GM18505 (cell line): ENCODE measurements around the gene SDCCAG8.

Experiments used
- ATAC-seq: cut with Tn5 transposase; IDR thresholded peaks from one replicate; pipeline ENCODE4 v1.9.1; 2021; ENCODE audit not compliant: unreplicated experiment
- POLR2A ChIP-seq: IDR thresholded peaks from 4 replicates; pipeline ENCODE4 v1.6.1; 2011; ENCODE audit warnings: borderline replicate concordance; ENCODE audit not compliant: insufficient read depth, insufficient read length; ENCODE audit errors: extremely low read depth

The SDCCAG8 gene

DNA sequence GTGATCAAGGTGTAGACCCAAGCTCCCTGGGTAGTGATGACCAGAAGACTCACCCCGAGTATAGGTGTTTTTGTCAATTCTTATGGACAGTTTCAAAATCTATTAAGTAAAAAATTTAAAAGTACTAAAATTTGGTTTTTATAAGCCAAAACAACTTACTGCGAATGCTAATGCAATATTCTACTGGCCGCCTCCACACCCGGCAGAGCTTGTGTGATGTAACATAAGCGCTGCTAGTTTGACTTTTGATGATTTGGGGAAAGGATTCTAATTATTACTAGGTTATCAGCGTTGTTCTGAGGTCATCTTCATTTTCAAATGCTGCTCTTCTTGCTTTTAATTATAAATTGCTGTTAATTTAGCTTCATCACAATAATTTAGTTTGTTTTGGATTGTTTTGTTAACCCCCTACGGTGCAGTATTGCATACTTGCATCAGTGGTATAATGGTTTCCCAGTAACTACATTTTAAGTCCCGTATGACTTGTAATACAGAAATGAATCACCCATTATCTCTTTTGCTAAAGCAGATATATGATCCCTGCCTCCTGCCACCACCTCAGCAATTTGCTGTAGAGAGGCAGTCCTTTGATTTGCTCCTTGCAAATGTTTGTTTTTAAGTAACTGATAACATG is 178.0 kb downstream of the SDCCAG8 start:
- TF ChIP-seq POLR2A = no peak
- ATAC-seq = no peak

DNA sequence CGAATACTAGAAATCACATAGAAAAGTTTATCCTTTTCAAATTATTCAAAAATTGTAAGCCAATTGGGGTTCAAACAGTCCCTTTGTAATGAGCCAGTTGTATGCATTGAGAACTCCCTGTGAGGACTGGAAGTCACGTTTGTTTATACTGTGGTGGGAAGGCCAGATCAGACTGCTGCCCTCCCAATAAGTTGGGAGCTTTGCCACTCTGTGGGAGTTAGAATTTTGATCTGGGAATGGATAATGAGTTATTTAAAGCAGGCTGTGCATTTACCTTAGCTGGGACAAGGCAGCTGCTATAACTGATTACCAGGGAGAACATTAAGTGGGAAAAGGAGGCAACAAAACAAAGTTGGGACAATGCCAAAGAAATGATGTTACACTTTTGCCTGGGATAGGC is 178.8 kb downstream of the SDCCAG8 start:
- no peak for ATAC-seq
- no peak for TF ChIP-seq POLR2A

DNA sequence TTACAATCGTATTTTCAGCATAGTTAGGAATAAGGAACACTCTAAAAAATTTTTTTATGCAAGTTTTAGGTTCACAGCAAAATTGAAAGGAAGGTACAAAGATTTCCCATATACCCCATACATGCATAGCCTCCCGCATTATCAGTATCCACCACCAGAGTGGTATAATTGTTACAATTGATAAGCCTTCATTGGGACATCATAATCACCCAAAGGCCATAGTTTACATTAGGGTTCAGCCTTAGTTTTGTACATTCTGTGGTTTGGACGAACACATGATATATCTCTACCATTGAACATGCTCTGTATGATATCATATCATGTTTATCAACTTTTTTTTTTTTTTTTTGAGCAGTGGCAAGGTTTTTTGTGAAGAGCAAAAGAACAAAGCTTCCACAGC is 180.0 kb downstream of the SDCCAG8 start:
- no peak for TF ChIP-seq POLR2A
- ATAC-seq = no peak

DNA sequence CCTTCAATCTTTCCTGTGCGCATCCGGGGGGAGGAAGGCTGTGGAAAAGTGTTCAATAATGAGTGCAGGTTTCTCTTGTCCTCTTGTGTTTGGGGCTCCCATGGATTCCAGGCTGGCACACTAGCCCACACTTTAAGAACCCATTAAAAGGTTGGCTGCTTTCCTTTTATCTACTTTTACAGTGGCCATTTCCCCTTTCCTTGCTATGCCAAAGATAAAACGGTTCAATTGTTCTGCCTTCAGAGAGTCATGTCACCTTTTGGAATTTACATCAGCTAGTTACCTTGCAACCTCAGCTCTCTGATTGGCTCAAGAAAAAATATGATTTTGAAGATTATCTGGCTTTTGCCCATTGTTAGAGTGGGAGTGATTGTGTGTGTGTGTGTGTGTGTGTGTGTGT is 182.3 kb downstream of the SDCCAG8 start:
- no peak for ATAC-seq
- no peak for TF ChIP-seq POLR2A

DNA sequence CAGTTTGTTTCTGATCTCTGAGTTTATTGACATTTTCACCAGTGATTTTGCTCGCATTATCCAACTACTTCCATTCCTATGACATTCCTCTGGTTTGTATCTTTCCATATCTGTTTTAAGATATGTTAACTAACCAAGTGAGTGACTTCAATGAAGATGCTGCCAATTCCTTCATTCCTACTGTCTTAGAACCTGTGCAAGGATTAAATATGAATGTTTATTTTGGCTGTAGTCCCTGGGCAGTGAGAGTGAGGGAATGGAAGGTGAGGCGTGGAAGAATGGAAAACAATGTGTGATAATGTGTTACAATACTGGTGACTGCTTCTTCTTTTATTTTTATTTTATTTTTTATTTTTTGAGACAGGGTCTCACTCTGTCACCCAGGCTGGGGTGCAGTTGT is 183.0 kb downstream of the SDCCAG8 start:
- ATAC-seq = no peak
- TF ChIP-seq POLR2A = no peak

DNA sequence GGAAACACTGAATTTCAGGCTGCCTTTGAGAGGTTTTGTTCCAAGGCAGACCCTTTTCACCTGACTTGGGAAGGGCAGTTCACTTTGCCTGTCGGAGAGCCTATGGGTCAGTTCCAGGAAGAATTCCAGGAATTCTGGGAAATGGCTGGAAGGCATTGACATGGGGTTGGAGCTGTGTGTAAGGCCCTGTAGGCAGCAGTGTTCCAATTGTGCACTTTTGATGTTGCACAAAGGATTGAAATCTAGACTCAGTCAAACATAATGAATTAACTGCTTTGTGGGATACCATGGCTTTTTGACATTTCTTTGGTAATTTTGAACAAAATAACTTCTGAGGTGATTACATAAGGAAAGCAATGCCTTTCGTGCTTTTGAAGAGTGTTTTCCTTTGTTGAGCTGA is 184.6 kb downstream of the SDCCAG8 start:
- no peak for ATAC-seq
- no peak for TF ChIP-seq POLR2A

DNA sequence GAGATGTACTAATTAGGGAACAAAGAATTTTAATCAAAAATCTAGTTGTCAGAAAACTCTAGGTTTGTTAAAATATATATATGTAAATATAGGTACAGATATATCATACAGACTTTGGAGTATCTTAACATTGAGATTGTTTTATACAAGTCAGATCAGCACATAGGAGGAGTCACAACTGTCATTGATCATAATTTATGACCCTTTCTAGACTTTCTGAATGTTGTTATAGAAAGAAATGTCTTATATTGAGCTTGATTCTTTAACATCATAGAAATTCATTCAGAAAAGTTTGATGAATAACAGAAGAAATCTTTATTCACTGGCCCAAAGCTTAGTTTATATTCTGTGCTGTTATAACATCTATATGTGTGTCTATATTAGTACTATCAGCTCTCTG is 185.8 kb downstream of the SDCCAG8 start:
- no peak for ATAC-seq
- no peak for TF ChIP-seq POLR2A

DNA sequence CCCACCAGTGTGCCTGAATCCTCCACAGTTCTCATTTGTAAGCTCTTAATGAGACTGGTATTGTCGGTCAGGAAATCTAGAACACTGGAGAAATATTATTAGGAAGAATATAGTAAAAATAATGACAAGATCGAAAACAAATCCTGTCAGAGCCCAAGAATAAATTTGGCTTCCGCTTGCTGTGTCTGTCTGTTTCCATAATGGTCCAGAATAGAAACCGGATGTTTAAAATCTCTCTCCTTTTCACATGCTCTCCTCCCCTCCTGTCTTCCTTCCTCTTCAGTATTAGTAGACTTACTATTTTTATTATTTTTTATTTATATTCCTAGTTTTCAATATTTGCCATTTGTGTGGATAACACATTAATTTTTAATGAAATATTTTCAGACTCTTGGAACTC is 187.7 kb downstream of the SDCCAG8 start:
- no peak for TF ChIP-seq POLR2A
- ATAC-seq = no peak

DNA sequence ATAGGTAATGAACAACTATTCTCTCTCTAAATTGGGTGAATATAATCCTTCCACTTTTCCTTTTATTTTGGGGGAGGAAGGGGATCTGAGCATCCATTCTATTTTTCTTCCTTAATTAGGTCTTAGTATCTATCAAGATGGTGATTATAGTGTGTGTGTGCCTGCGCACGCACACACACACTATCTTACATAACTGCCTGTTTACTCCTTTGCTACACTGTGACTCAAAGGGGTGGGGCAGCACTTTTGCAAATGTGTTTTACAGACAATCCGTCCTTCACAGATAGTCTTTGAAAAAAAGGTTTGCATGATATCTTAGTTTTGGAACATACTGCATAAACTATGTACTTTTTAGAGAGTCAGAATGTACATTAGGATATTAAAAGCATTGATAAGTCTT is 191.5 kb downstream of the SDCCAG8 start:
- ATAC-seq = no peak

DNA sequence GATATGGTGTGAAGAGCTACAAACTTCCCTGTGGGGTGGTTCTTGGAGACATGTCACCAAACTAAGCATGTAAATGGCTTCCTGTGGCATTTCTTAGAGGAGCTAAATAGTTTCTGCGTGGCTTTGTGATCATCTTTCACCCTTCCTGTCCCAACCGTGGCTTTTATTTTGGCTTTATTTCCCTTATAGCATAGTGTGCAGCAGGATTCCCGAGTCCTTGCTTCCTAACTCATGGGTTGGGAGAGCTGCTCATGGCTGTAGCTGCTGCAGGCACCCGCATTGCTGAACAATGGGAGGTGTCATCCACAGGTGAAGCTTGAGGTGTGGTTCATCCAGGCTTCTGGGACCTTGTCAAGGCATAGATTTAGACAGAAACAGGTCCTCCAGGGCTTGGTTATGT is 192.0 kb downstream of the SDCCAG8 start:
- no peak for TF ChIP-seq POLR2A
- ATAC-seq = no peak

More for the DNA sequence above, 191.5 kb downstream of the SDCCAG8 start:
- TF ChIP-seq POLR2A = no peak

DNA sequence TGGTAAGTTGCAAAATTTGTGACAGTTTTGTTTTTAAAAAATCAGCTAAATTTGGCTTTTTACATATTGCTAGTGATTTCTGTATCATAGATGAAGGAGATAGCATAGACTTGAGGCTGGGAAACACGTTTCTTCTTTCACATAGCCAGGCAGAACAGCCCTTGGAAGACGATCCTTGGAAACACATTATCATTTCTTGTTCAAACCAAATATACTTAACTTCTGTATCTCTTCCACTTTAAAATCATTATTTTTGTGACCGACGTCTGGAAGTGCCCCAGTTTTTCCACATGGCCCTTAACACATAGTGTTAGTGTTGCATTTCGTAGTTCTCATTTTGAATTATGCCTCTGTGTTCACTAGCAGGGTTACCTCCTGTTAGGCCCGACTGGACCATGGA is 193.5 kb downstream of the SDCCAG8 start:
- ATAC-seq = no peak
- TF ChIP-seq POLR2A = no peak

DNA sequence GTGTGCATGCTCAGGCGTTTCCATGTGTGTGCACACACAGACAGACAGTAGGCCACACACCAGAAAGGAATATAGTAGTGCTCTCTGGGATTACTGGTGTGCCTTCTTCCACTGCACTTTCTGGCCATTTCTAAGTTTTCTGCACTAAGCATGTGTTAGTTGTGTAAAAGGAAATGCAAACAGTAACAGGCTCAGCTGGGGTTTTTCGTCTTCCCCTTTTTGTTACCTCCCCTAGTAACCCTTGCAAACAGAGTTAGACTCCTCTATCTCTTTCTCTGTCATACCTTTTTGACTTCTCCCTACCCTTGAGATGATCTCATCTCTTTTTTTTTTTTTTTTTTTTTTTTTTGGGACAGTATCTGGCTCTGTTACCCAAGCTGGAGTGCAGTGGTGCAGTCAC is 196.3 kb downstream of the SDCCAG8 start:
- TF ChIP-seq POLR2A = no peak
- no peak for ATAC-seq

DNA sequence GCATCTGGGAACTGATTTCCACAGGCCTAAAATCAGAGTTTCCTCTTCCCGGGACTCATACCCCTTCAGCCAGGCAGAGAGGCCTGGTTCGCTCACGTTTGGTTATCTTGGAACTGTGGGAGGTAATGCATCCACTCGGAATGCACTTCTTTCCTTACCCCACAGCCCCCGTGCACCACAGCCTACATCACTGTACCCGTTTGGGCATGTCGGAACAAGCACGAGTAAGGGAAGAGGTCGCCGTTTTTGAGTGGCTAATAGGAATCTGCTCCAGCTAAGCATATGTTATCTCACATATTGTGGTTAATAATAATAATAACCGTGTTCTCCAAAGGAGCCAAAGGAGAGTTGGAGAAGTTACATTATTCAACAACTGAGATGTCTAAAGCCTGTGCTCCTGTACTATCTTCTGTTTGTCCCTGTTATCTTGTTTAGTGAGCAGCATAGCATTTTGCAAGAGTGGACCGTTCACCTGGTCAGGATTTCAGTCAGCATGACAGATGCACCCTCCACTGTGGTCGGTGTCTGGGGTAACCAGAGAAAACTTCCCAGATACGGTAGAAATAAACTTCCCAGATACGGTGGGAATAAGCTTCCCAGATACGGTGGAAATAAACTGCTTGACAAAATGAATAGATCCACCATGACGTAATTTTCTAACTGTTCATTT is 198.6 kb downstream of the SDCCAG8 start:
- no peak for ATAC-seq
- TF ChIP-seq POLR2A = no peak
